22Rv1 (cell line): ENCODE measurements around the gene PPP1R16B.
"Not testable (repeated sequence)": the region's sequence is repeated elsewhere in the genome, so short reads cannot be mapped to it uniquely, and the experiment has no call there.

ENCODE experiments used
- H3K27ac ChIP-seq: fragments of 450-650 bp; 2 replicates; pipeline ENCODE4 v1.5.1; 2017
- CTCF ChIP-seq: fragments of 450-650 bp; IDR thresholded peaks from 2 replicates; pipeline ENCODE4 v1.5.1; 2017; ENCODE audit warnings: mild to moderate bottlenecking
- ZFX ChIP-seq: fragments of 450-650 bp; IDR thresholded peaks from 2 replicates; pipeline ENCODE4 v1.6.1; 2017; ENCODE audit warnings: antibody characterized with exemption, borderline replicate concordance

Gene PPP1R16B

GRCh38 chr20:38791940-38792339, 13.6 kb upstream of the PPP1R16B start:
- no peak overlapping the region for H3K27ac ChIP-seq
- no peak for TF ChIP-seq CTCF
- TF ChIP-seq ZFX, result no peak

GRCh38 chr20:38794057-38794456, 11.4 kb upstream of the PPP1R16B start:
- not testable (repeated sequence) for H3K27ac ChIP-seq

GRCh38 chr20:38798266-38798665, 7.2 kb upstream of the PPP1R16B start:
- TF ChIP-seq ZFX (no peak), CTCF (no peak)
- no peak overlapping the region for H3K27ac ChIP-seq

- no peak overlapping the region for H3K27ac ChIP-seq
- TF ChIP-seq CTCF (no peak), ZFX (no peak)
Observed at GRCh38 chr20:38799203-38799602, 6.3 kb upstream of the PPP1R16B start.

GRCh38 chr20:38800882-38801281, 4.6 kb upstream of the PPP1R16B start:
- TF ChIP-seq CTCF (no peak), ZFX (no peak)

GRCh38 chr20:38804221-38804620, 1.3 kb upstream of the PPP1R16B start:
- no peak overlapping the region for H3K27ac ChIP-seq
- no peak for TF ChIP-seq ZFX
- TF ChIP-seq CTCF, result no peak

More at GRCh38 chr20:38800882-38801281, 4.6 kb upstream of the PPP1R16B start:
- no peak overlapping the region for H3K27ac ChIP-seq

GRCh38 chr20:38804682-38805501, 605 bp upstream of the PPP1R16B start:
- H3K27ac ChIP-seq, result no peak overlapping the region
- TF ChIP-seq CTCF (no peak), ZFX (no peak)
